ENCODE results near the gene PLA2G4F. TPM values are rescaled to one million over a fixed set of nuclear protein-coding genes. Genes with fewer than 3 reads are reported as not detected.

Gene PLA2G4F
- total RNA-seq, 1 donor from 2014 or later = not detected

GRCh38 chr15:42198516-42198915 is 42.1 kb upstream of the PLA2G4F start:
- no peak for DNase-seq (ENCODE audit: low spot score)
- H3K36me3 Mint-ChIP-seq (ENCODE audit: low read depth) = peaks cover 20% of the 10 kb centered on the region

GRCh38 chr15:42194513-42194912 is 38.1 kb upstream of the PLA2G4F start:
- Mint-ChIP-seq H3K9me3 (ENCODE audit: low read depth) (peaks cover 3% of the 10 kb centered on the region), H3K4me3 (ENCODE audit: unreplicated experiment) (no peak overlapping the region), H3K27ac (ENCODE audit: unreplicated experiment) (no peak overlapping the region), H3K36me3 (ENCODE audit: low read depth) (peaks cover 26% of the 10 kb centered on the region), H3K4me1 (ENCODE audit: low read depth) (no peaks in the 10 kb centered on the region), H3K27me3 (ENCODE audit: low read depth) (no peaks in the 10 kb centered on the region)
- TF ChIP-seq CTCF (IDR thresholded peaks at IDR 0.05) = no peak
- DNase-seq (ENCODE audit: low spot score) = no peak

More at GRCh38 chr15:42198516-42198915, 42.1 kb upstream of the PLA2G4F start:
- no peak overlapping the region for H3K4me3 Mint-ChIP-seq (ENCODE audit: unreplicated experiment)
- peaks cover 3% of the 10 kb centered on the region for H3K4me1 Mint-ChIP-seq (ENCODE audit: low read depth)
- no peak for TF ChIP-seq CTCF (IDR thresholded peaks at IDR 0.05)
- no peak overlapping the region for H3K27ac Mint-ChIP-seq (ENCODE audit: unreplicated experiment)
- peaks cover 3% of the 10 kb centered on the region for H3K9me3 Mint-ChIP-seq (ENCODE audit: low read depth)
- no peaks in the 10 kb centered on the region for H3K27me3 Mint-ChIP-seq (ENCODE audit: low read depth)

GRCh38 chr15:42193383-42193782 is 36.9 kb upstream of the PLA2G4F start:
- Mint-ChIP-seq H3K27me3 (ENCODE audit: low read depth) (no peaks in the 10 kb centered on the region), H3K4me1 (ENCODE audit: low read depth) (no peaks in the 10 kb centered on the region), H3K27ac (ENCODE audit: unreplicated experiment) (no peak overlapping the region), H3K9me3 (ENCODE audit: low read depth) (peaks cover 3% of the 10 kb centered on the region), H3K4me3 (ENCODE audit: unreplicated experiment) (no peak overlapping the region), H3K36me3 (ENCODE audit: low read depth) (peaks cover 30% of the 10 kb centered on the region)
- no peak for TF ChIP-seq CTCF (IDR thresholded peaks at IDR 0.05)
- no peak for DNase-seq (ENCODE audit: low spot score)

GRCh38 chr15:42191610-42192346 is 35.3 kb upstream of the PLA2G4F start:
- DNase-seq (ENCODE audit: low spot score) = no peak
- no peak for TF ChIP-seq CTCF (IDR thresholded peaks at IDR 0.05)
- Mint-ChIP-seq H3K36me3 (ENCODE audit: low read depth) (peaks cover 36% of the 10 kb centered on the region), H3K27me3 (ENCODE audit: low read depth) (no peaks in the 10 kb centered on the region), H3K9me3 (ENCODE audit: low read depth) (peaks cover 3% of the 10 kb centered on the region), H3K4me3 (ENCODE audit: unreplicated experiment) (no peak overlapping the region), H3K4me1 (ENCODE audit: low read depth) (no peaks in the 10 kb centered on the region), H3K27ac (ENCODE audit: unreplicated experiment) (no peak overlapping the region)

GRCh38 chr15:42190370-42190769 is 33.9 kb upstream of the PLA2G4F start:
- no peaks in the 10 kb centered on the region for H3K4me1 Mint-ChIP-seq (ENCODE audit: low read depth)
- DNase-seq (ENCODE audit: low spot score) = no peak
- no peak overlapping the region for H3K4me3 Mint-ChIP-seq (ENCODE audit: unreplicated experiment)
- TF ChIP-seq CTCF (IDR thresholded peaks at IDR 0.05) = no peak
- H3K36me3 Mint-ChIP-seq (ENCODE audit: low read depth) = peaks cover 38% of the 10 kb centered on the region
- no peaks in the 10 kb centered on the region for H3K9me3 Mint-ChIP-seq (ENCODE audit: low read depth)
- no peaks in the 10 kb centered on the region for H3K27me3 Mint-ChIP-seq (ENCODE audit: low read depth)
- no peak overlapping the region for H3K27ac Mint-ChIP-seq (ENCODE audit: unreplicated experiment)
